HG02642 (cell line): Measurements from ENCODE around the gene NOP16.

Source experiments
- ATAC-seq: cut with Tn5 transposase; IDR thresholded peaks from one replicate; pipeline ENCODE4 v1.9.1; 2021; ENCODE audit warnings: mild to moderate bottlenecking; ENCODE audit not compliant: unreplicated experiment, poor library complexity

NOP16 gene

GRCh38 chr5:176389135-176390123, 1.0 kb upstream of the NOP16 start:
- ATAC-seq: peak; percentile 33

GRCh38 chr5:176388003-176388443, 375 bp downstream of the NOP16 start:
- no peak for ATAC-seq

DNA sequence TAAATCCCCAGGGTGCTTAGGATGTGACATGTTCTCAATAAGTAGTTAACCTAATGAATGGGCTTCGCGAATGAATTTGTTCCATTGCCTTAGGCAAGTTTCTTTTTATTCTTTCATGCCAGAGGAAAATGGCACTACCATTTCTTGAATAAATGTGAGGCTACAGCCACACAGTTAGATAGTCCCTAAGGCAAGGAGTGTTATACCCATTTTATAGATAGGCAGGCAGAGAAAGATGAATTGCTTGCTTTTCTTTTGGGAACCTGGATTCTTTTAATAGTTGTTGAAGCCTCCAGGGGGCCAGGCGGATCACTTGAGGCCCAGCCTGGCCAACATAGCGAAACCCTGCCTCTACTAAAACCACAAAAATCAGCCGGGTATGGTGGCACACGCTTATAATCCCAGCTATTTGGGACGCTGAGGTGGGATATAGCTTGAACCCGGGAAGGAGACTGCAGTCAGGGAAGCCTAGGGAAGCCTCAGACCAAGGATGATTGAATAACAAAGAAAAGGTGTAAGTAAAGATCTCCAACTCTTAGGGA, 943 bp downstream of the NOP16 start:
- ATAC-seq: no peak

DNA sequence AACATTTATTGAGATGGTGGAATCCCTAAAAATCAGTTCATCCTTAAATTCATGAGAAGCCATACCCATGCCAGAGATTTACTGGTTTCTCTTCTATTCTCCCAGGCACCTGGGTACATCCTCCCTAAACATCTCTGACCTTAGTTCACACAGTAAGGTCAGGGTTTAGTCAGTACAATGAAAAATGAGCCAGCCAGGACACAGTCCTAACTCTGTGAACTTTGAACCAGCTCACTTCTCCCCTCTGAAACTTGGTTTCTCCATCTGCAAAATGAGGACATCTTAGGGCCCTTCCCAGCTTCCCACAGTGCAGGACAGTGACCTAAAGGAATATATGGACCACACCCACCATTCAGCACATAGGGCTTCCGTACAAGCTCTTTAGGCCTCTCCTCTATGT, 1.9 kb downstream of the NOP16 start:
- no peak for ATAC-seq

DNA sequence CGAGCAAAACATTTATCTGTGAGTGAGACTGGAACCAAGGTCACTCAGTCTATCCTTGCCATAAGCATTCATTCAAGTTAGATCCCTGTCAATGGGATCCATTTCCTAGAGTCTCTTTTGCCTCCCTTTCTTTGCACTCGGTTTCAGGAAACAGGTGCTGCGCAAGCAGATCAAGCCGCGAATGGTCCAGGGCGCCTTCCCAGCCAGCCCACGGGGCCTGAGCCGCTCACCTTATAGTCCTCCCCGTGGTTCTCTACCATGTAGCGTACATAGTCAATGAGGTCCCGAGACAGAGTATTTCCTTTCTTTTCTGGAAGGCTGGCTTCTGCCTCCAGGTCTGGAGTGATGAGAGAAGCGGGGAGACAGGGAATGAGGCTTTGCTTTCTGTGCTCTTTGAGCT, 3.4 kb downstream of the NOP16 start:
- no peak for ATAC-seq

- ATAC-seq: no peak
Measured at GRCh38 chr5:176384366-176384930, 4.0 kb downstream of the NOP16 start.

- ATAC-seq: no peak
Measured at GRCh38 chr5:176383961-176384360, 4.4 kb downstream of the NOP16 start.

DNA sequence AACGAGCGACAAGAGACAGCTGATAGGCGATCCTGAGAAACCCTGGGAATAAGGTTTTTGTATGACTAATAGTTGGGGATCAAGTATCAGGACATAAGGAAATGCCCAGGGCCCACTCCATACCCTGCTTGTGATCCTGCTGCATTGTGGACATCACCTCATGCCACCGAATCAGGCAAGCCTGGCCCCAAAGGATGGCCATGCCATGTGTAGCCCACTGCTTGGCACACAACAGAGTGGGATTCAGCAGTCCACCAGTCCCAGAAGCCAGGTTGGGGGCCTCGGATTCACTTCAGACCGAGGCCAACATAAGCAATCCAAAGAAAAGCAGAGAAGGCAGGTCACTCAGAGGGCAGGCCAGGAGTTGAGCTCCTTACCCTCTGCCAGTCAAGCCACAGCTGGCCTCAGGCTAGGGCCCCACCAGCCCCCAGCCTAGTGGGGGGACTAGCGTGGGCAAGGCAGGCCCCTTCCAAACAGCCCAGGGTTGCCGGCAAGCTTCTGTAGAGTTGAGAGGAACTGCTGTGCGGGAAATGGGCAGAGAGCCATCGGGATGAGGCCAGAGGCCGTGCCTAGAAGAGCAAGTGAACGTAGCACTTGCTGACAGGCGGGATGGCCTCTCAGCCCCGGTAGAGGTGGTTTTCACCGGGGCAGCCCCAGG, 5.0 kb downstream of the NOP16 start:
- ATAC-seq: no peak

GRCh38 chr5:176382721-176383120, 5.7 kb downstream of the NOP16 start:
- no peak for ATAC-seq

- ATAC-seq: no peak
Measured at GRCh38 chr5:176381979-176382378, 6.4 kb downstream of the NOP16 start.

DNA sequence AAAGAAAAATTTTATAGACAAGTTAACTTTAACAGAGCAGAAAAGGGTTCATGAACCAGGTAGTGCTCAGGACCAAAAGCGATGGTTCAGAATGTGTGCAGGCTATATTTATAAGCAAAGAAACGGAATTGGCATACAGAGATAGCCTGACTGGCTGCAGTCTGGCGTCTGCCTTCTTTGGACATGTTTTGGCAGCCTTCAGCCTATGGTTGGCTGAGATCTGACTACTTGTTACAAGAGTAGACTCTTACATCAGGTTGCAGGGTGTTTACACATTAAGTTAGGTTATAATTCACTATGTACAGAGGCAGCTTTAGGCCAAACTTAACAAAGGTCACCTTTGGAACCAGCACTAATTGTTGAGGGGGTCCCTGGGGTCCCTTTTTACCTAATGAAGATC, 7.0 kb downstream of the NOP16 start:
- no peak for ATAC-seq

- ATAC-seq: no peak
Measured at GRCh38 chr5:176379881-176380280, 8.5 kb downstream of the NOP16 start.

GRCh38 chr5:176373100-176373818, 15.1 kb downstream of the NOP16 start:
- ATAC-seq: no peak

GRCh38 chr5:176371621-176372539, 16.5 kb downstream of the NOP16 start:
- no peak for ATAC-seq

DNA sequence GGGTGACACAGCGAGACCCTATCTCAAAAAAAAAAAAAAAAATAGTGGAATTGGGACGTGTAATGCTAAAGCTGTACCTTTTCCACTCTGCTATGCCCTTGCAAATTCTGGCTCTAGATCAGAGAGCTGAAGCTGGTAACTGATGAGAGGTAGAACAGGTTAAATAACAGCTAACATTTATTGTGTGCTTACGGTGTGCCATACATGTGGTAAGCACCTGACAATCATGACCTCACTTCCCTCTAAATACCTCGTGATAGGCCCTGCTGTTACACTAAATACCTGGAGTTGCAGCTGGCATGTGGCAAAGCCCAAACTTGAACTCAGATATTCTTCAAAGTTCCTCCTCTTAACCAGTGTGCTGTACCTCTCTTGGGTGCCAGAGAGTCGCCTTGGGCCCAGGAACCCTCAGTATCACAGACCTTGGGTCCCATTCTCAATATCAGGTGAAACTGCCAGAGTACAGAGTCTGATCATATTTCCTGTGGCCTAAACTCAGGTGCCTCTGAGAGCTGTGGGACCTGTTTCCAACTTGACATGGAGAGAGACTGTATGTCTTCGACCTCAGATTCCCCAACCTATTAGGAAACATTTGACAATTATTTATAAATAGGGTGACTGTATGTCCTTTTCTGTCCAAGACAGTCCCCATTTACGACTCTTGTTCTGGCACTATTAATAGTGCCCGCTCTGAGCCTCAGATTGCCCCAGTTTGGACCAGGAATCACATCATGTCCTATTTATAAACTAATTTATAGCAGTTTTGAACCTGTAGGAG, 18.3 kb downstream of the NOP16 start:
- no peak for ATAC-seq

DNA sequence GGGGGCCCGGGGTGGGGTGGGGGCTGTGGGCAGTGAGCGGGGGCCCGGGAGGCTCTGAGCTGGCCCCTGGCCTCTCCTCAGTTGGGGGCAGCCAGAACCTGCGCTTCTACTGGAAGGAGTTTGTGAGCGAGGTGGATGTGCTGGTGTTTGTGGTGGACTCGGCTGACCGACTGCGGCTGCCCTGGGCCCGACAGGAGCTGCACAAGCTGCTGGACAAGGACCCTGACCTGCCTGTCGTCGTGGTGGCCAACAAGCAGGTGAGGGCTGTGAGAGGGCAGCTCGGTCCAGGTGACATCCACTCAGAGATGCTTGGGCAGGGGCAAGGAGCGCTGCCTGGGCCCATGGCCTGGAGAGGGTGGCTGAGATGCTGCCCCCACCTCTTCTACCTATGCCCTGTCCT, 19.7 kb downstream of the NOP16 start:
- no peak for ATAC-seq

DNA sequence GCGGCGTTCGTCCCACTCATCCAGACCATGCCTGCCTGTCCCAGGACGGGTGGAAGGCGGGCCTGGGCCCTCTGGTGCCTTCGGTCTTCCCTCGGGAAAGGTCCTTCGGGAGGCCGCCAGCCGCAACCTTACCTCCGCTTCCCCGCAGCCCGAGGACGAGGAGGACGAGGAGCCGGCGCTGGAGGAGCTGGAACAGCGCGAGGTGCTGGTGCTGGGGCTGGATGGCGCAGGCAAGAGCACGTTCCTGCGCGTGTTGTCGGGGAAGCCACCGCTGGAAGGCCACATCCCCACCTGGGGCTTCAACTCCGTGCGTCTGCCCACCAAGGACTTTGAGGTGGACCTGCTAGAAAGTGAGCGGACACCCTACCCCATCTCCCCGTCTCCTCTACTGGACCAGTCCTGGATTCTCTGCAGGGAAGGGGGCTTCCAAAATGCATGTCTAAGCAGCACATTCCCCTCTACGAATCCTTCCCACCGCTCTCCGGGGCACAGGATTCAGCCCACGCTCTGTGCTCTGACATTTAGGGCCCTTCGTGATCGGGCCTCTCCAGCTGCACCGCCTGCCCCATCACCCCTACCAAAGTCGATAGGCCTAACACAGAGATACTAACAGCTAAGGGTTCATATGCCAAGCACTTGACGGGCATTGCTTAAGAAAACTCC, 22.0 kb downstream of the NOP16 start:
- ATAC-seq: no peak
